ENCODE results near the gene TBC1D2.

DNA sequence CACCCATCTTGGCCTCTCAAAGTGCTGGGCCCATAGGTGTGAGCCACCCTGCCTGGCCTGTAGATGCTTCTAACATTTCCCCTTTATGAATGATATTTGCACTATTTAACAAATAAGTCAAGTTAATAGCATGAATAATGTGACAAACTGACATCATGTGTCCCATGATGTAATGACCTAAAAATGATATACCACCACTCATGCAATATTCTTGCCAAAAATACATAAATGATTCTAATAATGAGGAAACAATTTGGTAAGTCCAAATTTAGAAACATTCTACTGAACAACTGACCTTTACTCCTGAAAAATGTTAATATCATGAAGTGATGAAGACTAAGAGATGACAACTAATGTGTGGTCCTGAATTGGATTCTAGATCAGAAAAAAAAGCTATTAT lies 102.9 kb downstream of the TBC1D2 start:
- TF ChIP-seq, protein P1, sequence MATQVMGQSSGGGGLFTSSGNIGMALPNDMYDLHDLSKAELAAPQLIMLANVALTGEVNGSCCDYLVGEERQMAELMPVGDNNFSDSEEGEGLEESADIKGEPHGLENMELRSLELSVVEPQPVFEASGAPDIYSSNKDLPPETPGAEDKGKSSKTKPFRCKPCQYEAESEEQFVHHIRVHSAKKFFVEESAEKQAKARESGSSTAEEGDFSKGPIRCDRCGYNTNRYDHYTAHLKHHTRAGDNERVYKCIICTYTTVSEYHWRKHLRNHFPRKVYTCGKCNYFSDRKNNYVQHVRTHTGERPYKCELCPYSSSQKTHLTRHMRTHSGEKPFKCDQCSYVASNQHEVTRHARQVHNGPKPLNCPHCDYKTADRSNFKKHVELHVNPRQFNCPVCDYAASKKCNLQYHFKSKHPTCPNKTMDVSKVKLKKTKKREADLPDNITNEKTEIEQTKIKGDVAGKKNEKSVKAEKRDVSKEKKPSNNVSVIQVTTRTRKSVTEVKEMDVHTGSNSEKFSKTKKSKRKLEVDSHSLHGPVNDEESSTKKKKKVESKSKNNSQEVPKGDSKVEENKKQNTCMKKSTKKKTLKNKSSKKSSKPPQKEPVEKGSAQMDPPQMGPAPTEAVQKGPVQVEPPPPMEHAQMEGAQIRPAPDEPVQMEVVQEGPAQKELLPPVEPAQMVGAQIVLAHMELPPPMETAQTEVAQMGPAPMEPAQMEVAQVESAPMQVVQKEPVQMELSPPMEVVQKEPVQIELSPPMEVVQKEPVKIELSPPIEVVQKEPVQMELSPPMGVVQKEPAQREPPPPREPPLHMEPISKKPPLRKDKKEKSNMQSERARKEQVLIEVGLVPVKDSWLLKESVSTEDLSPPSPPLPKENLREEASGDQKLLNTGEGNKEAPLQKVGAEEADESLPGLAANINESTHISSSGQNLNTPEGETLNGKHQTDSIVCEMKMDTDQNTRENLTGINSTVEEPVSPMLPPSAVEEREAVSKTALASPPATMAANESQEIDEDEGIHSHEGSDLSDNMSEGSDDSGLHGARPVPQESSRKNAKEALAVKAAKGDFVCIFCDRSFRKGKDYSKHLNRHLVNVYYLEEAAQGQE (IDR thresholded peaks at IDR 0.05; ENCODE audit: unreplicated experiment) = no peak
- TF ChIP-seq, protein P2, sequence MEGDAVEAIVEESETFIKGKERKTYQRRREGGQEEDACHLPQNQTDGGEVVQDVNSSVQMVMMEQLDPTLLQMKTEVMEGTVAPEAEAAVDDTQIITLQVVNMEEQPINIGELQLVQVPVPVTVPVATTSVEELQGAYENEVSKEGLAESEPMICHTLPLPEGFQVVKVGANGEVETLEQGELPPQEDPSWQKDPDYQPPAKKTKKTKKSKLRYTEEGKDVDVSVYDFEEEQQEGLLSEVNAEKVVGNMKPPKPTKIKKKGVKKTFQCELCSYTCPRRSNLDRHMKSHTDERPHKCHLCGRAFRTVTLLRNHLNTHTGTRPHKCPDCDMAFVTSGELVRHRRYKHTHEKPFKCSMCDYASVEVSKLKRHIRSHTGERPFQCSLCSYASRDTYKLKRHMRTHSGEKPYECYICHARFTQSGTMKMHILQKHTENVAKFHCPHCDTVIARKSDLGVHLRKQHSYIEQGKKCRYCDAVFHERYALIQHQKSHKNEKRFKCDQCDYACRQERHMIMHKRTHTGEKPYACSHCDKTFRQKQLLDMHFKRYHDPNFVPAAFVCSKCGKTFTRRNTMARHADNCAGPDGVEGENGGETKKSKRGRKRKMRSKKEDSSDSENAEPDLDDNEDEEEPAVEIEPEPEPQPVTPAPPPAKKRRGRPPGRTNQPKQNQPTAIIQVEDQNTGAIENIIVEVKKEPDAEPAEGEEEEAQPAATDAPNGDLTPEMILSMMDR (conservative IDR thresholded peaks at IDR 0.05; ENCODE audit: low read depth in 2 of 2) = no peak
- TF ChIP-seq POLR2AphosphoS5 (IDR thresholded peaks at IDR 0.05; ENCODE audit: low read depth) (no peak), EZH2 (IDR thresholded peaks at IDR 0.05; ENCODE audit: low read depth, unreplicated experiment) (no peak)
